Psoas muscle (tissue), 8 donors: ENCODE results near the gene KIAA1671. TPM values are rescaled to one million over a fixed set of nuclear protein-coding genes. Genes with fewer than 3 reads are reported as not detected.

Experiments used
- ATAC-seq, 4 donors: fragments of 200-7000 bp; cut with Tn5 transposase; one replicate each; pipeline ENCODE4 v1.9.1; 2020; ENCODE audit warnings: moderate library complexity in 3 of 4, mild to moderate bottlenecking in 2 of 4
- DNase-seq, 2 donors: peaks; one replicate each; pipeline ENCODE4 v3.0.0-alpha.2; 2020
- H3K27ac ChIP-seq: fragments of 200-600 bp; one replicate; pipeline ENCODE4 v1.8.0; 2022
- H3K27me3 ChIP-seq, 3 donors: fragments of 200-600 bp in 1 of 3; one replicate each; pipeline versions ENCODE4 v1.6.1 to v1.8.0; 2013 to 2022; ENCODE audit warnings: low read length in 2 of 3, mild to moderate bottlenecking in 2 of 3, moderate library complexity in 1 of 3; ENCODE audit not compliant: insufficient read depth in 3 of 3
- H3K36me3 ChIP-seq, 2 donors: fragments of 200-600 bp in 1 of 2; one replicate each; pipeline versions ENCODE4 v1.6.1 to v1.8.0; 2013 to 2022; ENCODE audit warnings: low read depth in 1 of 2, mild to moderate bottlenecking in 1 of 2, moderate library complexity in 1 of 2; ENCODE audit not compliant: insufficient read depth in 1 of 2
- H3K4me1 ChIP-seq: fragments of 200-600 bp; one replicate; pipeline ENCODE4 v1.8.0; 2022
- H3K4me3 ChIP-seq: fragments of 200-600 bp; one replicate; pipeline ENCODE4 v1.8.0; 2022; ENCODE audit warnings: mild to moderate bottlenecking
- H3K9me3 ChIP-seq: fragments of 200-600 bp; one replicate; pipeline ENCODE4 v1.8.0; 2022
- CTCF ChIP-seq: fragments of 200-600 bp; IDR thresholded peaks from one replicate; pipeline ENCODE4 v1.8.0; 2022; ENCODE audit warnings: antibody characterized with exemption
- WGBS, 3 donors: extraction: QIAGEN DNeasy Blood & Tissue Kit; methylation state at CpG; one replicate each; pipeline versions ENCODE4 v1.1.6 to v1.1.7; 2013; 5-methylcytosine and 5-hydroxymethylcytosine counted together
- intact Hi-C, 2 donors: fragments of 100-400 bp; cut with DNase I; formaldehyde crosslinking; loops; one replicate each; pipeline versions ENCODE4 v1.11.0 to v1.14.2; 2022
- polyA plus RNA-seq, 3 donors: library from polyadenylated mRNA; stranded (reverse); fragments of 200-250 nt; gene quantifications; one replicate each; pipeline ENCODE4 v1.2.3, GENCODE V29; 2013
- total RNA-seq, 4 donors: library from RNA; stranded (reverse); fragmentation: NEBNext Ultra II Directional in 2 of 4; extraction: Animal tissue kit (Norgen Biotek cat#: 25700) in 2 of 4; gene quantifications; one replicate each; pipeline versions ENCODE4 v1.2.1 to v1.2.4, GENCODE V29; 2021 to 2023
- donor health status: healthy with polysubstance abuse.
- donor health status: DM: no; HTN: no; CAD: no; lungs with moderate emphysema.
- donor health status: Bipolar disorder and iron deficiency.
- donor health status: healthy.
- donor health status: DM: yes; HTN: yes; CAD: no.
- donor health status: DM: no; HTN: no; CAD: no.
- donor health status: DM: no; HTN: no; CAD: no.
- donor health status: DM: yes; HTN: yes; CAD: no.

Gene KIAA1671
- total and polyA plus RNA-seq, 7 donors: 1.9 to 56.9 (median 15.8) TPM

- H3K4me3 ChIP-seq: no peak overlapping the region
- intact Hi-C loops: no loop called here
- H3K4me1 ChIP-seq: no peaks in the 10 kb centered on the region
- H3K36me3 ChIP-seq: no peaks in the 10 kb centered on the region
- H3K27me3 ChIP-seq: no peaks in the 10 kb centered on the region
- TF ChIP-seq CTCF: no peak
- no peaks in the 10 kb centered on the region for H3K9me3 ChIP-seq
- DNase-seq (no peak), ATAC-seq (no peak)
- no peak overlapping the region for H3K27ac ChIP-seq
- 80 to 81% (median 81%) methylated on average over 7 of the region's 7 CpGs for WGBS, 3 donors
These were observed 143.4 kb downstream of the KIAA1671 start for GRCh38 chr22:25095869-25096268.

- Histone ChIP-seq H3K4me3 (no peak overlapping the region), H3K9me3 (no peaks in the 10 kb centered on the region), H3K27ac (no peak overlapping the region), H3K27me3 (no peaks in the 10 kb centered on the region), H3K4me1 (no peaks in the 10 kb centered on the region), H3K36me3 (no peaks in the 10 kb centered on the region)
- intact Hi-C loops: no loop called here
- no peak for ATAC-seq
- no peak for TF ChIP-seq CTCF
- whole genome bisulfite sequencing, 3 donors: 86 to 87% (median 86%) methylated on average over 17 of the region's 17 CpGs
- DNase-seq: no peak
These were observed 144.3 kb downstream of the KIAA1671 start for GRCh38 chr22:25096638-25097405.

DNA sequence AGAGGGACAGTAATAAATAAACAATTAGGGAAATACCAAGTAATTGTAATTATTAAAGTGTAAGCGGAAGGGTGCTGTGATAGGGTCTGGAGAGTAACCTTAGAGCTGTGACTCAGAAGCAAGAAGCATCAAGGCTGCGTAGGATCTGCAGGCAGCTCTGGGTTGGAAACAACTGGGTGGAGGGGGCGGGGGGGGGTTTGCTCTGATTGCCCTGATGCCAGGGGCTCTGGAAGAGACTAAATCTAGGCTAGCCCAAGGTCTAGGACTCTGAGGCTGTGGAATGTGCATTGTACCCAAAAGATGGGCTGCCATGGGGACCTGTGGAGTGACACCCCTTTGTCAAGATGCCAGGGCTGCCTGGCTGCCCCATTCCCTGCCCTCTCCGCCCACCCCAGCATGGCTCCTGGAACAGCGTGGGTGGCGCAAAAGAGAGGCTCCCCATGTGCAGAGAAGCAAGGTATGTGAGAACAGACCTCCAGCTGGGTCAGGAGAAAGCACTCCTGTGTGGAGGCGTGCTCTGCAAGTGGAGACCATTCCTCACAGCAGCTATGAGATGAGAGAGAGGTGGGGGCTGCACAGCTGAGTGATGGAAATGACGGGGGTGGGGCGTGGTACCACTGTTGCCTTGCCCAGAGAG is 146.0 kb downstream of the KIAA1671 start:
- H3K4me3 ChIP-seq: no peak overlapping the region
- TF ChIP-seq CTCF: no peak
- H3K4me1 ChIP-seq: no peaks in the 10 kb centered on the region
- no peaks in the 10 kb centered on the region for H3K27me3 ChIP-seq
- peak in 1 of 4 donors; percentile 14 for ATAC-seq
- WGBS, 3 donors: 85 to 89% (median 86%) methylated on average over 9 of the region's 9 CpGs
- no peaks in the 10 kb centered on the region for H3K36me3 ChIP-seq
- intact Hi-C loops: no loop called here
- H3K9me3 ChIP-seq: no peaks in the 10 kb centered on the region
- H3K27ac ChIP-seq: no peak overlapping the region
- DNase-seq: no peak

DNA sequence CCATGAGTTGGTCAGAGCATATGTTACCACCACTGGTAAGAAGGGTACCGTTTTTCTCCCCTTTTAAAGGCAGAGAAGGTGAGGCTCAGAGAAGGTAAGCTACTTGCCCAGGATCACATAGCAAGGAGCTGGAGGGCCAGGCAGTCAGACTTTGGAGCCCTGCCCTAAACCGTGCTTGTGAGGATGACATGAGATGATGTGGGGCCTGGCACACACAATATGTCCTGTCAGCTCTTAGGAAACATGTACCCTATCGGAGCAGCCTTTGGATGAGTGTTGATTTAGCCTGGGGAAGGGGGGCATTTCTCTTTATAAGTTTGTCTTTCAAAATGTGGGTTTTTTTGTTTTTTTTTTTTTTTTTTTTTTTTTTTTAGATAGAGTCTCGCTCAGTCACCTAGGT is 146.7 kb downstream of the KIAA1671 start:
- 59 to 84% (median 66%) methylated on average over 4 of the region's 4 CpGs for WGBS, 3 donors

More for the DNA sequence above, 146.7 kb downstream of the KIAA1671 start:
- no peaks in the 10 kb centered on the region for H3K27me3 ChIP-seq
- no peaks in the 10 kb centered on the region for H3K4me1 ChIP-seq
- no peaks in the 10 kb centered on the region for H3K36me3 ChIP-seq
- TF ChIP-seq CTCF: no peak
- peak in 2 of 4 donors; percentile 35 to 54 for ATAC-seq
- no peak for DNase-seq
- intact Hi-C loops: no loop called here
- H3K9me3 ChIP-seq: no peaks in the 10 kb centered on the region
- H3K4me3 ChIP-seq: no peak overlapping the region
- no peak overlapping the region for H3K27ac ChIP-seq
